Skeletal muscle tissue (tissue), 4 donors: ENCODE results near the gene DYNC1I1. TPM values are rescaled to one million over a fixed set of nuclear protein-coding genes. Genes with fewer than 3 reads are reported as not detected.

Experiments
- H3K27ac ChIP-seq: one replicate; pipeline ENCODE4 v1.7.0; 2013; ENCODE audit warnings: mild to moderate bottlenecking, low read depth, low read length, inconsistent platforms
- H3K27me3 ChIP-seq, 3 donors: one replicate each; pipeline ENCODE4 v1.7.0; 2013; ENCODE audit warnings: low read length in 3 of 3; ENCODE audit not compliant: control insufficient read depth in 3 of 3, insufficient read depth in 3 of 3
- H3K36me3 ChIP-seq, 3 donors: one replicate each; pipeline ENCODE4 v1.7.0; 2013; ENCODE audit warnings: low read length in 3 of 3; ENCODE audit not compliant: control insufficient read depth in 3 of 3, insufficient read depth in 3 of 3
- H3K4me1 ChIP-seq, 3 donors: one replicate each; pipeline ENCODE4 v1.7.0; 2013; ENCODE audit warnings: low read length in 3 of 3, mild to moderate bottlenecking in 3 of 3; ENCODE audit not compliant: control insufficient read depth in 3 of 3, insufficient read depth in 3 of 3
- H3K4me3 ChIP-seq, 3 donors: one replicate each; pipeline ENCODE4 v1.7.0; 2013; ENCODE audit warnings: low read length in 3 of 3
- H3K9ac ChIP-seq, 3 donors: one replicate each; pipeline ENCODE4 v1.7.0; 2013; ENCODE audit warnings: low read length in 3 of 3, mild to moderate bottlenecking in 3 of 3, moderate library complexity in 2 of 3, low read depth in 1 of 3
- H3K9me3 ChIP-seq, 3 donors: one replicate each; pipeline ENCODE4 v1.7.0; 2013; ENCODE audit warnings: low read length in 3 of 3; ENCODE audit not compliant: control insufficient read depth in 3 of 3
- total RNA-seq: library from RNA; depleted of rRNA; stranded (reverse); fragments of >200 nt; gene quantifications from one replicate; pipeline ENCODE4 v1.2.3, GENCODE V29; 2014
- donor health status: Osteomylitis.

DYNC1I1 gene
- total RNA-seq, 1 donor from 2014 or later: 1.6 TPM

GRCh38 chr7:96126382-96126781, 354.0 kb downstream of the DYNC1I1 start:
- no peaks in the 10 kb centered on the region for H3K9me3 ChIP-seq
- H3K36me3 ChIP-seq: peaks cover 0 to 16% (median 6%) of the 10 kb centered on the region in 3 donors
- H3K9ac ChIP-seq: no peak overlapping the region
- H3K4me1 ChIP-seq: no peaks in the 10 kb centered on the region
- H3K27ac ChIP-seq: no peak overlapping the region
- H3K4me3 ChIP-seq: no peak overlapping the region
- no peaks in the 10 kb centered on the region for H3K27me3 ChIP-seq

GRCh38 chr7:96127746-96128145, 355.4 kb downstream of the DYNC1I1 start:
- no peak overlapping the region for H3K9ac ChIP-seq
- no peaks in the 10 kb centered on the region for H3K4me1 ChIP-seq
- no peak overlapping the region for H3K4me3 ChIP-seq
- no peaks in the 10 kb centered on the region for H3K27me3 ChIP-seq
- no peaks in the 10 kb centered on the region for H3K9me3 ChIP-seq
- H3K27ac ChIP-seq: no peak overlapping the region
- H3K36me3 ChIP-seq: peaks cover 0 to 15% (median 0%) of the 10 kb centered on the region in 3 donors

GRCh38 chr7:96131525-96131924, 359.2 kb downstream of the DYNC1I1 start:
- no peak overlapping the region for H3K9ac ChIP-seq
- no peaks in the 10 kb centered on the region for H3K27me3 ChIP-seq
- H3K4me3 ChIP-seq: no peak overlapping the region
- peaks cover 0 to 20% (median 0%) of the 10 kb centered on the region in 3 donors for H3K36me3 ChIP-seq
- no peaks in the 10 kb centered on the region for H3K9me3 ChIP-seq
- H3K27ac ChIP-seq: no peak overlapping the region
- H3K4me1 ChIP-seq: no peaks in the 10 kb centered on the region

- Histone ChIP-seq H3K27me3 (no peaks in the 10 kb centered on the region), H3K36me3 (peaks cover 0 to 17% (median 0%) of the 10 kb centered on the region in 3 donors), H3K9ac (no peak overlapping the region), H3K4me1 (no peaks in the 10 kb centered on the region), H3K27ac (no peak overlapping the region), H3K9me3 (no peaks in the 10 kb centered on the region), H3K4me3 (no peak overlapping the region)
Observed at GRCh38 chr7:96135241-96135640, 362.9 kb downstream of the DYNC1I1 start.

GRCh38 chr7:96136600-96137239, 364.4 kb downstream of the DYNC1I1 start:
- Histone ChIP-seq H3K4me3 (no peak overlapping the region), H3K4me1 (no peaks in the 10 kb centered on the region), H3K27ac (no peak overlapping the region), H3K27me3 (no peaks in the 10 kb centered on the region), H3K9me3 (no peaks in the 10 kb centered on the region), H3K9ac (no peak overlapping the region), H3K36me3 (peaks cover 0 to 12% (median 0%) of the 10 kb centered on the region in 3 donors)

- H3K4me3 ChIP-seq: no peak overlapping the region
- no peaks in the 10 kb centered on the region for H3K4me1 ChIP-seq
- H3K9ac ChIP-seq: no peak overlapping the region
- H3K36me3 ChIP-seq: peaks cover 5 to 23% (median 16%) of the 10 kb centered on the region in 3 donors
- no peak overlapping the region for H3K27ac ChIP-seq
- no peaks in the 10 kb centered on the region for H3K9me3 ChIP-seq
- no peaks in the 10 kb centered on the region for H3K27me3 ChIP-seq
Observed at GRCh38 chr7:96143495-96144259, 371.3 kb downstream of the DYNC1I1 start.

- Histone ChIP-seq H3K36me3 (peaks cover 5 to 24% (median 16%) of the 10 kb centered on the region in 3 donors), H3K9ac (no peak overlapping the region), H3K27ac (no peak overlapping the region), H3K9me3 (no peaks in the 10 kb centered on the region), H3K4me1 (no peaks in the 10 kb centered on the region), H3K27me3 (no peaks in the 10 kb centered on the region), H3K4me3 (no peak overlapping the region)
Observed at GRCh38 chr7:96144260-96144526, 371.8 kb downstream of the DYNC1I1 start.

Other genes starting within 250 kb of the DYNC1I1 start
- gene PDK4, start 176.0 kb upstream of the DYNC1I1 start, total RNA-seq: 13.0 TPM